Measurements from ENCODE around the gene BCAS3.

DNA sequence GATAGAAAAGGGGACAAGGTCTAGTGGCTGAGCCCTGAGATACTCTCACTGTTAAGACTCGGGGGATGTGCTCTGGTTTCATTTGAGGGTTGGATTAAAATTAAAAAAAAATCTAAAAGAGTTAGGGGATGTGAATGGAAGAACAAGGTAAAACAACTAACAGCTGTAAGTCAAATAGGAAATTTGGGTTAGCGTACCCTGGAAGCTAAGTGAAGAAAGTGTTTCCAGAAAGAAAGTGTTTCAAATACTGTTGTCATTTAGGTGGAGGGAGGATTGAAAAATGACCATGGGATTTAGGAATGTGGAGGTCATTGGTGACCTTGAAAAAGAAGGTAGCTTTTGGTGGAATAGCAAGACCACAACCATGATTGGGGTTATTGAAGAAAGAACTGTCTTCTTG, 40.0 kb upstream of the BCAS3 start:
- TF ChIP-seq CTCF (IDR thresholded peaks at IDR 0.05) (no peak), POLR2A (IDR thresholded peaks at IDR 0.05) (no peak)

All from heart left ventricle (tissue), 13 donors.